OCI-LY7 (cell line): ENCODE measurements around the gene WNK4. TPM values are rescaled to one million over a fixed set of nuclear protein-coding genes. Genes with fewer than 3 reads are reported as not detected.
A peak's percentile ranks its signal among the peaks of the same experiment; 100 is the strongest.

Experiments used
- BruUV-seq: library from RNA; stranded (reverse); fragments of 400-500 nt; replicated peaks from 2 replicates; lab custom pipeline; 2021; lab: Mats Ljungman, UMichigan
- CTCF ChIA-PET: fragments of 300-600 bp; sonication (Branson Sonifier 250); formaldehyde crosslinking; loops from one replicate; lab custom pipeline; 2022; ENCODE audit warnings: antibody characterized with exemption; ENCODE audit not compliant: unreplicated experiment; lab: Charles Lee
- POLR2A ChIA-PET: fragments of 300-600 bp; sonication (Branson Sonifier 250); formaldehyde crosslinking; loops from one replicate; lab custom pipeline; 2022; ENCODE audit warnings: antibody characterized with exemption; lab: Charles Lee
- DNase-seq: peaks from one replicate; pipeline ENCODE4 v3.0.0-alpha.2; 2015; ENCODE audit warnings: low spot score
- H2AFZ ChIP-seq: fragments of 200-600 bp; sonication (generic), shearing (Covaris generic); 2 replicates; pipeline ENCODE4 v1.6.1; 2014; ENCODE audit warnings: mild to moderate bottlenecking, antibody characterized with exemption, low read length, moderate library complexity
- H3K27ac ChIP-seq: fragments of 200-600 bp; sonication (generic); 2 replicates; pipeline ENCODE4 v1.5.1; 2014; ENCODE audit warnings: mixed run types, low read depth, mild to moderate bottlenecking, moderate library complexity, low read length, inconsistent platforms; ENCODE audit not compliant: poor library complexity, severe bottlenecking
- H3K36me3 ChIP-seq: fragments of 200-600 bp; sonication (generic); 2 replicates; pipeline ENCODE4 v1.6.1; 2014; ENCODE audit warnings: mild to moderate bottlenecking, antibody characterized with exemption, low read length, moderate library complexity, mixed read lengths; ENCODE audit not compliant: insufficient read depth
- H3K4me1 ChIP-seq: fragments of 200-600 bp; sonication (generic); 2 replicates; pipeline ENCODE4 v1.5.1; 2014; ENCODE audit warnings: mild to moderate bottlenecking, low read length; ENCODE audit not compliant: insufficient read depth, poor library complexity, severe bottlenecking
- H3K4me2 ChIP-seq: fragments of 200-600 bp; sonication (generic); 2 replicates; pipeline ENCODE4 v1.6.1; 2014; ENCODE audit warnings: mild to moderate bottlenecking, low read length
- H3K4me3 ChIP-seq: fragments of 200-600 bp; sonication (generic); 2 replicates; pipeline ENCODE4 v1.5.1; 2014; ENCODE audit warnings: mild to moderate bottlenecking, low read depth, low read length; ENCODE audit not compliant: poor library complexity, severe bottlenecking
- H3K79me2 ChIP-seq: fragments of 200-600 bp; sonication (generic); 2 replicates; pipeline ENCODE4 v1.6.1; 2016; ENCODE audit warnings: low read depth, mild to moderate bottlenecking, low read length, moderate library complexity, mixed read lengths; ENCODE audit not compliant: insufficient read depth
- H3K9me2 ChIP-seq: fragments of 200-600 bp; sonication (generic); 2 replicates; pipeline ENCODE4 v1.6.1; 2016; ENCODE audit warnings: mild to moderate bottlenecking, low read length, mixed read lengths; ENCODE audit not compliant: insufficient read depth
- H3K9me3 ChIP-seq: fragments of 200-600 bp; sonication (generic); 2 replicates; pipeline ENCODE4 v1.6.1; 2014; ENCODE audit warnings: mild to moderate bottlenecking, mixed run types, low read length, mixed read lengths
- H4K20me1 ChIP-seq: fragments of 200-600 bp; sonication (generic); 2 replicates; pipeline ENCODE4 v1.6.1; 2014; ENCODE audit warnings: mild to moderate bottlenecking, antibody characterized with exemption, low read length, moderate library complexity, mixed read lengths; ENCODE audit not compliant: insufficient read depth
- EZH2phosphoT487 ChIP-seq: fragments of 200-600 bp; sonication (generic); IDR thresholded peaks from 2 replicates; pipeline ENCODE4 v1.6.1; 2018; ENCODE audit warnings: low read depth, borderline replicate concordance, mild to moderate bottlenecking, mixed run types, antibody characterized with exemption, low read length, moderate library complexity, mixed read lengths
- intact Hi-C: fragments of 100-400 bp; cut with micrococcal nuclease; formaldehyde crosslinking; loops from one replicate; pipeline ENCODE4 v1.10.0; 2022; ENCODE audit not compliant: unreplicated experiment
- total RNA-seq, 2 experiments: library from RNA; depleted of rRNA in 1 of 2; stranded (reverse); fragments of >200 nt in 1 of 2; shearing (Covaris generic) in 1 of 2; gene quantifications; 2 replicates each; pipeline ENCODE4 v1.2.3, GENCODE V29; 2014 to 2022
- TF ChIP-seq, protein P1 (sequence below): fragments of 200-600 bp; sonication (generic); conservative IDR thresholded peaks from 2 replicates; pipeline ENCODE4 v1.5.1; 2014; ENCODE audit warnings: mild to moderate bottlenecking, antibody characterized with exemption, low read length, moderate library complexity, mixed read lengths

WNK4 gene
- total RNA-seq, 2 experiments from 2014 or later: 2.4 to 8.3 TPM

DNA sequence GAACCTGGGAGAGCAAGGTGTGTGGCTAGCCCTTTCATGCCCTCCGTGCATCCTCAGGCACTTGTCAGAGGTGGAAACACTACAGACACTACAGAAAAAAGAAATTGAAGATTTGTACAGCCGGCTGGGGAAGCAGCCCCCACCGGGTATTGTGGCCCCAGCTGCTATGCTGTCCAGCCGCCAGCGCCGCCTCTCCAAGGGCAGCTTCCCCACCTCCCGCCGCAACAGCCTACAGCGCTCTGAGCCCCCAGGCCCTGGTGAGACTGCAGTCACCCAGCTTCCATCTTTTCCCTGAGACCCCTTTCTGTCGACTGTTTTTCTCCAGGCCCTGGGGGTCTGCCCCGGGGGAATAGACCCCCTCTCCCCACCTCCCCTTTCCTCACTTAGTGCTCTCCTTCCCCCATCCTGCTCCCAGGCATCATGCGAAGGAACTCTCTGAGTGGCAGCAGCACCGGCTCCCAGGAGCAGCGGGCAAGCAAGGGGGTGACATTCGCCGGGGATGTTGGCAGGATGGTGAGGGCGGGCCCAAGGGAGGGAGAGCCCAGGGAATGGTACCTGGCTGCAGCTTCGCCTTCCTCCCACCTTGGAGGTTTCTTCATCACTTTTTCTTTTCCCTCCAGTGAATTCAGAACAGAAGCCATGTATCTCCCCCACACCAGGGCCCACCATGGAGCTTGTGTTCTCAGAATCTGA is 15.8 kb downstream of the WNK4 start:
- Histone ChIP-seq H2AFZ (no peak overlapping the region), H3K27ac (no peak overlapping the region), H3K79me2 (no peaks in the 10 kb centered on the region), H3K9me2 (no peaks in the 10 kb centered on the region), H3K9me3 (no peaks in the 10 kb centered on the region), H4K20me1 (no peaks in the 10 kb centered on the region), H3K4me3 (no peak overlapping the region), H3K4me2 (no peak overlapping the region), H3K36me3 (no peaks in the 10 kb centered on the region), H3K4me1 (no peaks in the 10 kb centered on the region)
- no TSS peak for BruUV-seq
- intact Hi-C loops: no loop called here
- POLR2A ChIA-PET: interaction anchor here (0.5 kb wide), 1 partner anchor 61 kb away, joined by 3 read pairs; no protein-coding TSS in a partner anchor
- no peak for DNase-seq
- CTCF ChIA-PET: no interaction called here
- TF ChIP-seq, protein P1, sequence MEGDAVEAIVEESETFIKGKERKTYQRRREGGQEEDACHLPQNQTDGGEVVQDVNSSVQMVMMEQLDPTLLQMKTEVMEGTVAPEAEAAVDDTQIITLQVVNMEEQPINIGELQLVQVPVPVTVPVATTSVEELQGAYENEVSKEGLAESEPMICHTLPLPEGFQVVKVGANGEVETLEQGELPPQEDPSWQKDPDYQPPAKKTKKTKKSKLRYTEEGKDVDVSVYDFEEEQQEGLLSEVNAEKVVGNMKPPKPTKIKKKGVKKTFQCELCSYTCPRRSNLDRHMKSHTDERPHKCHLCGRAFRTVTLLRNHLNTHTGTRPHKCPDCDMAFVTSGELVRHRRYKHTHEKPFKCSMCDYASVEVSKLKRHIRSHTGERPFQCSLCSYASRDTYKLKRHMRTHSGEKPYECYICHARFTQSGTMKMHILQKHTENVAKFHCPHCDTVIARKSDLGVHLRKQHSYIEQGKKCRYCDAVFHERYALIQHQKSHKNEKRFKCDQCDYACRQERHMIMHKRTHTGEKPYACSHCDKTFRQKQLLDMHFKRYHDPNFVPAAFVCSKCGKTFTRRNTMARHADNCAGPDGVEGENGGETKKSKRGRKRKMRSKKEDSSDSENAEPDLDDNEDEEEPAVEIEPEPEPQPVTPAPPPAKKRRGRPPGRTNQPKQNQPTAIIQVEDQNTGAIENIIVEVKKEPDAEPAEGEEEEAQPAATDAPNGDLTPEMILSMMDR: no peak
- no peak for TF ChIP-seq EZH2phosphoT487

DNA sequence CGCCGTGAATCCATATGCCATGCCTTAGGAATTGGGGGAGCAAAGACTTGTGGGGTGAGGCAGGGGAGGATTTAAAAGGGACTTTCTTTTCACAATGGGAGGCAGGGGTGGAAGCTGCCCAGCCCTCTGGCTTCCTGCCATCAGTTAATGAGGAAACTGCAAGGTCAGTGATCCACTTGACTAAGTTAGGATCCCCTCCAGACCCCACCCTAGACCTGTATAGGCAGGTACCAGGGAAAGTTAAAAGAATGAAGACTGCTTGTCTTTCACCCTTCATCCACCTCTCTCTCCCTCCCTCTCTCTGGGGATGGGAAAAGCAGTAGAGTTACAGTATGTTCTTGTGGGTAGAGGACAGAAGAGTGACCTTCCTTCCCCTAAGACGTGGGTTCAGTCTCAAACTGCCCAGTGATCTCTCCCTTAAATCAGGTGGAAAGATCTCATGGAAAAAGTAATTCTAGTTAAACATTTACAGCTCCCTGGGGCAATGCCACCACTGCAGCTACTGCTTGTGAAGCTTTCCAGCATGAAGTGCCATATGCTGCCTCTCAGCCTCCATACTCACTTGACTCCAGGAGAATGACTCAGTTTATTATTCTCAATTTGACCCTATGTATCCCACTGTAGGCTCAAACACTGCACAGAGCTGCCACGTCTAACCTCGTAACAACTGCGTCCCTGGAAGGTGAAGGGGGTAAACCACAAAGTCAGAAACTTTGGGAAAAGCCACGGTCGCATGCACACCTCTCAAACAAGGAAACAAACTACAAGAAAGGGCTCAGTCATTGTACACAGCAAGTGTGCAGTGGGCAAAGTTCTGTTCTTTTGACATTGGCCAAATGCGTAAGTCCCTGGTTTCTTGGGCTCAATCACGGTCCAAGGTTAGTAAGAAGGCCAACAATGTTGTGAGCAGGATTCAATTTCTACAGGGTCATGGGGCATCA is 16.9 kb downstream of the WNK4 start:
- H3K79me2 ChIP-seq: no peaks in the 10 kb centered on the region
- no TSS peak for BruUV-seq
- no peaks in the 10 kb centered on the region for H3K4me1 ChIP-seq
- TF ChIP-seq, protein P1: no peak
- no peak for TF ChIP-seq EZH2phosphoT487
- H2AFZ ChIP-seq: no peak overlapping the region
- no peak for DNase-seq
- H3K9me3 ChIP-seq: no peaks in the 10 kb centered on the region
- H4K20me1 ChIP-seq: no peaks in the 10 kb centered on the region
- no peaks in the 10 kb centered on the region for H3K9me2 ChIP-seq
- intact Hi-C loops: no loop called here
- ChIA-PET POLR2A (interaction anchor here (0.6 kb wide), 1 partner anchor 324 kb away, joined by 3 read pairs; no protein-coding TSS in a partner anchor), CTCF (no interaction called here)
- peak overlapping the region; percentile 67 for H3K4me2 ChIP-seq
- H3K27ac ChIP-seq: no peak overlapping the region
- no peaks in the 10 kb centered on the region for H3K36me3 ChIP-seq
- H3K4me3 ChIP-seq: peak overlapping the region; percentile 76
